GM03348 (cell line): ENCODE results near the gene GIMAP8.
"Not testable (repeated sequence)": the region's sequence is repeated elsewhere in the genome, so short reads cannot be mapped to it uniquely, and the experiment has no call there.

ENCODE experiments used
- DNase-seq: peaks from one replicate; pipeline ENCODE4 v3.0.0; 2012; ENCODE audit warnings: low spot score

Gene GIMAP8

DNA sequence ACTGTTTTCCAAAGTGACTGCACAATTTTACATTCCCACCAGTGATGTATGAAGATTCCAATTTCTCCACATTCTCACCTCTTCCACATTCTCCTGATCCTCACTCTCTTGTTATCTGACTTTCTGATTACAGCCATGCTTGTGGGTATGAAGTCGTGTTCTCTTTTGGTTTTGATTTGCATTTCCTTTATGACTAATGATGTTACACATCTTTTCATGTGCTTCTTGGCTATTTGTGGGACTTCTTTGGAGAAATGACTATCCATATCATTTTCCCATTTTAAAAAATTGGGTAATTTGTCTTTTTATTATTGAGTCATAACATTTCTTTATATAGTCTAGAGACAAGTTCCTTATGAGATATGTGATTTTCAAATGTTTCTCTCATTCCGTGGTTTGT, 10.5 kb upstream of the GIMAP8 start:
- no peak for DNase-seq

DNA sequence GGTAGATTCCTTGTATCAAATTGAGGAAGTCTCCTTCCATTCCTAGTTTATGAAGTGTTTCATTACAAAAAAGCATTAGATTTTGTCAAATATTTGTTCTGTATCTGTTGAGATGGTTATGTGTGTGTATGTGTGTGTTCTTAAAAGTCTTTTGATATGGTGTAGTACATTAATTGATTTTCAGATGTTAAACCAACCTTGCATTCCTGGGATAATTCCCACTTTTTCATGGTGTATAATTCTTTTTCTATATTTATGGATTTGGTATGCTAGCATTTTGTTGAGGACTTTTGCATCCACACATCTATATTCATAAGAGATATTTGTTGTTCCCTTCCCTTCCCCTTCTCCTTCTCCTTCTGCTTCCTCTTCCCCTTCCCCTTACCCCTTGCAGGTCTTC, 8.9 kb upstream of the GIMAP8 start:
- no peak for DNase-seq

DNA sequence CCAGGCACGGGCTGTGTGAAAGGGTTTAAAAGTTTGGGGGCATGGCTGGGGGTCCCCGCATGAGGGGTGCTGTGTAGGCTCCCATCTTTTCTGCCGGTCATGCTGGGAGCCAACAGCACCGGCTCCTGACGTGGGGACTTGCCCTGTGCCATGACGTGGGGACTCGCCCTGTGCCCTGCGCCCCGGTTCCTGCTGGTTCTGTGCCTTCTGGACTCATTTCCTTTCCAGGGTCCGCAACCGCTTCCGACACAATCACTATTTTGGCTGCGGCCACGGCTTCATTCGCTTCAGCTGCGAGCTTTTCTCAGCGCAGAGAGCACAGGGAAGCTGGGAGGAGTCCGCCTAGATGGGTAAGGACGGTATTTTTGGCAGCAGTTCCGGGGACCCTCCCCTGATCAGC, 7.6 kb upstream of the GIMAP8 start:
- no peak for DNase-seq

DNA sequence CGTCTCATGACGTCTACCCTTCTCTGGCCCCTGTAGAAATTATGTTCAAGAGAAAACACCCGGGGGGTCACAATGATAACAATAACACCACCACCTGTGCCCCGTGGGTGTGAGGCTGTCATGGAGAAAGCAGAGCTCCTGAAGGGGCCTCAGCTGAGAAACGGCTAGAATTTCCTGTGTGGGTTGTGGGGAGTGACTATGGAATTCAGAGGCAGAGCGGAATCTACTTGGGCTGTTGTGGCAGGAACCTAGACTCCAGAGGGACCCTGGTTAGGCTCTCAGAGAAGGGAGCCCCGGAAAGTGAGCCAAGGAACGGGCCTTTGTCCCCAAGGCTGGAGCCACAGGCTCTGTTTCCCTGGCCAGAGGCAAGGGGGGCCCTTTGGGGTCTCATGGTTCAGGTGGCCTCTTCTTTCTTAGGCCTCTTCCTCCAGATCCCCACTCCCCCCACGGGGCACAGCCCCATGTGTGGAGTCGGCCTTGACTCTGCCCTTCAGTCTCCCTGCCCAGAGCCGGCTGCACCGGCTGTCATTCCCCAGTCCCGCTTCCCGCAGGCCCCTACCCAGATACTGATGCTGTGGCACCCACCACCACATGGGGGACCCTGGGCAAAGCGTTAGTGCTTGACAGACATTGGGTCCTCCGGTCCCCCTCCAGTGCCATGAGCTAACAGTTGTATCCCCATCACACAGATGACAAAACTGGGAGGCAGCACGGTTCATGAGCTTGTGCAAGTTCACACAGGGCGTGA, 6.5 kb upstream of the GIMAP8 start:
- no peak for DNase-seq

DNA sequence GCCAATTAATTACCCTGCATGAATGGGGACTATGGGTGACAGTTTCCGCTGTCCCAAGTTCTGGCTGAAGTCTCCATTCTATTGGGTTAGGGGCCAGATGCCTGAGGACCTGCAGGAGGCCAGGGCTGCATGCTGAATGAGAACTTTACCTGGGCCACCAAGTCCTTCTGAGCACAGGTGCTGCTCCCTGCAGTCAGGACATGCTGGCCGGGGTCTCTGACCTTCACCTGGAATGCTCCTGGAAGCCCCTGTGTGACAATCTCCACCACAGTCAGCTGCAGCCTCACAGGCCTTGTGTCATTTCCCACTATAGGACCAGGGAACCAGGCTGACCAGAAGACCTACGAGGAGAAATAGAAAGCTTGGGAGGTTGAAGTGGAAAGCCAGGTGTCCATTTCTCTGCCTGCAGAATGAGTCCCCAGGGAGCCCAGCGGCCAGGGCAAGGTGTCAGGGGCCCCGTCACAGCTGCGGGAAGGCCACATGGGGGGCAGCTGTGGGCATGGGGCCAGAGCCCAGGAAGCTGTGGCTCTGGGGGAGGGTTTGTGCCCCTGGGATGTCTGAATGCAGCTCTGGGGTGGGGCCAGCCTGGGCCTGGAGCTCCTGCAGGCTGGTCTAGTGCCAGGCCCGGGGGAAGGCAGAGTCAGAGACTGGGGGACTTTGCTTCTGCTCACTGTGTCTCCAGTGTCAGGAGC, 5.6 kb upstream of the GIMAP8 start:
- no peak for DNase-seq

DNA sequence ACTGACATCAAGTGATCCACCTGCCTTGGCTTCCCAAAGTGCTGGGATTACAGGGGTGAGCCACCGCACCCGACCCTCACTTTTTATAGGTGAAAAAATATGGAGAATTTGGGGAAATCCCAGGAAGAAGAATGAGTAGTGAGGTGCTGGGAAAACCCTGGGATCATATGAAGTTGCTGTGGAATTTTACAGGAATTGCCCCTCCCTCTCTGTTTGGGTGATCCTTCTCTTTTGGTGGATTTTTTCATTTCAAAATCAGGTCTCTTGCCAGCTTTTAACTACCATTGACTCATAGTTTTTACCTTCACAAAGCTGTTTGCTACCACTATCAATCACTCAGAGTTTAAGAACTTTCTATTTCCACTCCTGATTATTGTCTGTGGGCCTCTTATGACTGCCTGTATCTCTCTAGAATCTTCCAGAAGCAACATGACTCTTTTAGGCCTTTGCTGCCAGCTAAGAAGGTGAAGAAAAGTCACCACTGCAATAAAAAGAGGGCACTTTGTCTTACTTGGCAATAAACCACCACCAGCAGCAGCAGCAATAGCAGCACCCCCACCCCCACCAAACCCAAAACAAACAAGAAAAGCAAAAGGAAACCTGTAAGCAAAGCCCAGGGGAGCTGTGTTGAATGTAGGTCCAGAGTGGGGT, 4.0 kb upstream of the GIMAP8 start:
- DNase-seq: no peak

DNA sequence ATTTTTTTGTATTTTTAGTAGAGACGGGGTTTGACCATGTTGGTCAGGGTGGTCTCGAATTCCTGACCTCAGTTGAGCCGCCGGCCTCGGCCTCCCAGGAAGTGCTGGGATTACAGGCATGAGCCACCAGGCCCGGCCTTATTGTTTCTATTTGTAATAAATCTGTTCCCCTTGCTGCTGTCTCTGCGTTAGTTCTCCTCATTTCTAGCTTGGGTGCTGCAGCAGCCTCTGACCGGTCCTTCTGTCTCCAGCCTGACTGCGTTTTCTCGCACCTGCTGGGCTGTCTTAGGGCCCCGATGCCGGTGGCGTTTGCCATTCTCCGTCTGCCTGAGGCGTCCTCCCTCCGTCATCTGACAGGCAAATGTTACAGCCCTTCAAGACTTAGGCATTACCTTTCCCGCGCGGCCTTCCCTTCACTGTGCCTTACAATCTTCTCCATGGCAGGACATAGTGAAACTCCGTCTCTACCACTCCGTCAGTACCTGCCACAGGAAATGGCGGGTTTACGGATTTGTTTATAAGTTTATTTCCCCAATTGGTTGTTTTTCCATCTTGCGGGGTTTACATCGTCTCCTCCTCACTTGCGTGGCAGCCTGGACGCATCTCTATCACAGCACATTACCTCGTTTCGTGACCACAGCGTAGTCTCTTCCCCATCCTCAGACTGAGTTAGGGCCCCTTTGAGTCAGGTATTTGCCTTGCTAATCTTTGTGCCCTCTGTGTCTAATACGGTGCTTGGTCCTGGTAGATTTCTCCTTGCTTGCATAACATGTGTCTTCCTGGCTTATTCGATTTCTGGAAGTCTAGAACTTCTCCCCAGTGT, 2.3 kb upstream of the GIMAP8 start:
- no peak for DNase-seq

DNA sequence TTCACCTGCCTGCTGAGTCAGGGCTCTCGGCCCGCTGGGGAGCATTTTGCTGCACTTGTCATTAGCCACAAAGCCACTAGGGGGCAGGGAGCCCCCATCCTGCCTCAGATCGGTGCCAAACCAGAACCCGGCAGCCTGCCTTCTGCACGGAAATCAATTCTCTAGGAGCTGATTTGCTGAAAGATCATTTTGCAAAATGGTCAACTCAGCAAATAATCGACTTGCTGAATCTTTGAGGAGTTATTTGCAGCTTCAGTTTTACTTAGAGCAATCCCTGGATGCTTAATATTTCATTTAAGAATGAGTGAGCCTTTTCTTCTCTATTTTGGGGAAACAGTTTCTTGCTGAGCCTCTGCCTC, 1.7 kb upstream of the GIMAP8 start:
- peak; percentile 89 for DNase-seq

DNA sequence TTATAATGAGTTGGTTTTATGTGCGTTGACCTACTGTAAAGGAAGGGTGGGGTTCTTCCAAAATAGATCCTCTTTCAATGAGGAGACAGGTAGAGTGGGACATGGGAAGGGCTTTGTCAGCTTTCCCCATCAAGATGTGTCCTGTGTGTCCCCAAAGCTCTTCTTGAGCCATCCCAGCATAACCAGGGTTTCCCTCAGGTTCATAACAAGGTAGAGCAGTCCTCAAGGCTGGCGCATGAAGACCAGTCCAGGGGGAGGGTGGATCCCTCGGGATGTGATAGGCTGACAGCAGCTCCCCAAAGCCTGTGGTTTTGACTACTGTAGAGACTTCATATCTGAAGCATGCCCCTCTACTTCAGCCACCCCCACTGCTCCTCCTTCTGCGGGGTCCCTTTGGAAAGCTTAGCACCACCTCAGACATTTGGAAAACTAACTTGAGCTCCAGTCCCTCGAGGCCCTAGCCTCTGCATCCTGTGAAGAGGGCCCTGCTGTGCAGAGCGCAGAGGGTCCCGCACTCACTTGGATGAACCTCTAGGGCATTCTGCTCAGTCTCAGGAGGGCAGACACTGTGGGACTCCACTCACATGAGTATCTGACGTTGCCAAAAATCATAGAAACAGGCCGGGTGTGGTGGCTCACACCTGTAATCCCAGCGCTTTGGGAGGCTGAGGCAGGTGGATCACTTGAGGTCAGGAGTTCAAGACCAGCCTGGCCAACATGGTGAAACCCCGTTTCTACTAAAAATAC, 1.1 kb upstream of the GIMAP8 start:
- DNase-seq: no peak

DNA sequence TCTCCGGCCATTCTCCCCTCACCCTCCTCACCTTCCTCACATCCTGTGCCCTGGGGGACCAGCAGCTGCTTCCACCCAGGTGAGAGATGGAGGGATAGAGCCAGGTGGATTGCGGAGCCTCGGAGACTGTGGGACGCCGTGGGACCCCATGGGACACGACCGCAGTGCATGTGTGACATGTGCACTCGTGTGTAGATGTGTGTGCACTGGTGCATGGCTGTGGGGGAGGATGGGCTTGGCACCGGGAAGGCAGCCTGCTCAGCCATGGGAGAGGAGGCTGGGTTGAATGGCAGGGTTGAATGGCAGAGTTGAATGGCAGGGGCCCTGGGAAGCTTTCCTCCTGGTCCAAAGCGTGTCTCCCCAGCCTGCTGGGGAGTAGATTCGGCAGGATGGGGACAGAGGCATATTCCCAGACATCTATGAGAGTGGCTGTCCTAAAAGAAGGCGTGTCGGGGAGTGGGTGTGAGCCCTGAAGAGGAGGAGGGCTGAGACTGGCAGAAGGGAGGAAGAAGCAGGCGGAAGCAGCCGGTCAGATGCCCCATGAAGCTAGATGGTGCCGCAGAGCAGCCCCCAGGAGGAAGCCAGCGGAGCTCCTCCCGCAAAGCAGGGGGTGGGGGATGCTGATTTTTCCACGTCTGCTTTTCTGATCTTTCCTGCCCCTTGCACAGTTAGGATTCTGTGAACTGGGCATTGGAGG, 815 bp downstream of the GIMAP8 start:
- no peak for DNase-seq

DNA sequence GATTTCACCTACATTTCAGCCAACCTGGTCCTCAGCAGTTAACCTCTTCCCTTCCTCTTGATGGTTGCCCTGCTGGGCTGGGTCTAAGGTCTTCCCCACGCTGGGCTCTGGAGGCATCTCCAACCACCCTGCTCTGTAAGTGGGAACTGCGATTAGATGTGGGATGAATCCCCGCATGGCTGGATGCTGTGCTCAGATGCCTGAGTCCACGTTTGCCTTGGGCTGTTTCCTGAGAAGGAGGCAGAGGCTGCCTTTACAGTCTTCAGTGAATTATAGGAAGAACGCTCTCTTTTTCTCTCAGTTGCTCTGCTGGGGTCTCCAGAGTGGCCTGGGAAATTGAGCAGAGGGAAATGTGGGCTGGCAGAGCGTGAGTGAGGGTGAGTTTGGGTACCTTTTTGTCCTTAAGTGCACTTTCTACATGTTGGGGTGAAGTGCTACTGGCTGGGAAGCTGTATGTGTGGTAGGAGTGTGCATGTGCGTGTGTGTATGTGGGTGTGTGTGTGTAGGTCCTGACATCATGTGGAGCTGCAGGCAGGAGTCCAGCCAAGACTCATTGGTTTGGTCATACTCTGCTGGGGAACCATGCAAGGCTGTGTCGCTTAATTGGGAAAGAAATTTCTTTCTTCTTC, 1.5 kb downstream of the GIMAP8 start:
- no peak for DNase-seq

DNA sequence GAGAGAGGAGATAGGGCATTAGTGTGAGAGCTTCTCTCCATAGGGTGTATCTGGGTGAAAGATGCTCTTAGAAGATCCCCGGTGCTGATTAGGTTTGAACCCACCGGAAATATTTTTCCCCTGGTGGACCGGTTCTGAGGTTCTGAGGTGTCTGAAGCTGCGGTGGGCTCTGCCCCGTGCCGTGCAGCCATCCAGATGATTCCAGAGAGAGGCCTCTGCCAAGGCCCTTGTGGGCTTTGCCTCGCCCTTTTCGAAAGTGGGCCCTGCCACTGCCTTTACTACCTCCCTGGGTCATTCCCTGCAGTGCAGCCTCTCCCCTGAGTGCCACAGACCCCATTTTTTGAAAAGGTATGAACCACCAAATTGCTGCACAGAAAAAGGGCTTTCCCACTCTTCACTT, 2.8 kb downstream of the GIMAP8 start:
- no peak for DNase-seq

DNA sequence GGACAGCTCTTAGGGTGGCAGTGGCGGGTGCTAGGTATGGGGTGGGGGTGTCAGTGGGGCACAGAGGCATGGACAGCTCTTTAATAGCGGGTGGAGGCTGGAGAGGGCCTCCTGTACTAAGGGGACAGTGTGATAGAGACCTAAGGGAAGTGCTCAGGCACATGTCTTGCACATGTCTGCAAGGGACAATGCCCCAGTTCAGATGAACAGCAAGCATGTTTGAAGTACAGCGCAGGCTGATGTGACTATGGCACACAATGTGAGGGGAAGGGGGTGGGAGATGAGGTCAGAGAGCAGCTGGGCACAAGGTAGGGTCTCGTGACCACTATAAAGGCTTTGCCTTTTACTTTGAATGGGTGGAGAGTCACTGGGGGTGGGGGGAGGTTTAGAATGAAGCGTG, 3.5 kb downstream of the GIMAP8 start:
- no peak for DNase-seq

DNA sequence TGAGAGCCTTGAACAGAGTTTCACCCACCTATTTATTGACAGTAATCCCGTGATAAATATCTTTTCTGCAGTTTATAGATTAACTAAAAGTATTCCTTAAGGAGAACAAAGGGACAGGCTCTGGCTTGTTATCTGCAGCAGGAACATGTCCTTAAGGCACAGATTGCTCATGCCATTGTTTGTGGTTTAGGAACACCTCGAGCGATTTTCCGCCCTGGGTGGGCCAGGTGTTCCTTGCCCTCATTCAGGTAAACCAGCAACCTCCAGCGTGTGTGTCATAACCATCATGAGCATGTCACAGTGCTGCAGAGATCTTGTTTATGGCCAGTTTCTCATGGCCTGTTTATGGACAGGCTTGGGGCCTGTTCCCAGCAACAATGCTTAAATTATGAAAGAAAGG, 6.6 kb downstream of the GIMAP8 start:
- DNase-seq: not testable (repeated sequence)

DNA sequence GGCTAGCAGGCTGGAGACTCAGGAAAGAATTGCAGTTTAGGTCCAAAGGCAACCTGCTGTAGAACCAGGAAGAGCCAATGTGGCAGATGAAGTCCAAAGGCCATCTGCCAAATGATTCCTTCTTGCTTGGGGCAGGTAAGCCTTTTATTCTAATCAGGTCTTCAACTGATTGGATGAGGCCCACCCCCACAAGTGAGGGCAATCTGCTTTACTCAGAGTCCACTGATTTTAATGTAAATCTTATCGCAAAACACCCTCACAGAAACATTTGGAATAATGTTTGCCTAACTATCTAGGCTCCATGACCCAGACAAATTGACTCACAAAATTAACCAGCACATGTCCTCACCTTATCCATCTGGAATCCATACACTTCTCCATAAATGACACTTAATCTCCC, 7.8 kb downstream of the GIMAP8 start:
- DNase-seq: no peak

DNA sequence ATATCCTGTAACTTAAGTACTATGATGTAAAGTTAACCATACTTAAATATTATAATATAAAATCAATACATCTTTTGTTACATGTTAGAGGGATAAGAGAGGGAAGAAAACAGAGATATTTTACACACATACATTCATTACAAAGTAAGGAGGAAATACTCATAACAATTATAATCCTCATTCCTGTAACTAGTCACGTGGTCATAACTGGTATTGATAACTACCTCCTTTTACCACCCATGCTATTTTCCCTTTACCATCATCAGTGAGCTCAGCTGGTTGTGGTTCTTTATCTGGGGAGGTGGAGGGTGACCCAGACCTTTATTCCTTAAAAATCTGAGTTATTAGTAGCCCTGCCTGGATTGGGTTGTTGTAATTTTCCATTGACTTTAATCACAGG, 8.3 kb downstream of the GIMAP8 start:
- no peak for DNase-seq

DNA sequence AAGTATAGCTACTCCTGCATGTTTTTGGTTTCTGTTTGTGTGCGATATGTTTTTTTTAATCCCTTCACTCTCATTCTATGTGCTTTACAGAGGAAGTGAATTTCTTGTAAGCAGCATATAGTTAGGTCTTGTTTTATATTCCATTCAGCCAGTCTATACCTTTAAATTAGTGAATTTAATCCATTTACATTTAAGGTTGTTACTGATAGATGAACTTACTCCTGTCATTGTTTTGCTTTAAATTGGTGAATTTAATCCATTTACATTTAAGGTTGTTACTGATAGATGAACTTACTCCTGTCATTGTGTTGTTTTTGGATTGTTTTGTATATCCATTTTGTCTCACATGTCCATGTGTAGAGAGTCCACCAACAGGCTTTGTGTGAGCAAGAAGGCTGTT, 11.1 kb downstream of the GIMAP8 start:
- DNase-seq: no peak

DNA sequence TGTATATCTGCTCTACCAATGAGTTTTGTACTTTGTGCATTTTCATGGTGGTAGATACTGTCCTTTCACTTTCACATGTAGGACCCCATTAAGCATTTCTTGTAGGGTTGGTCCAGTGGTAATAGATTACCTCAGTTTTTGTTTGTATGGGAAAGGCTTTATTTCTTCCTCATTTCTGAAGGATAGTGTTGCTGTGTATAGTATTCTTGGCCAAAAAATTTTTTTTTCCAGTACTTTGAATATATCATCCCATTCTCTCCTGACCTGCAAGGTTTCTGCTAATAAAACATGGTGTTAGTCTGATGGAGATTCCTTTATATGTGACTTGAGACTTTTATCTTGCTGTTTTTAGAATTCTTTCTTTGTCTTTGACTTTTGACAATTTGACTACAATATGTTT, 12.0 kb downstream of the GIMAP8 start:
- DNase-seq: no peak

DNA sequence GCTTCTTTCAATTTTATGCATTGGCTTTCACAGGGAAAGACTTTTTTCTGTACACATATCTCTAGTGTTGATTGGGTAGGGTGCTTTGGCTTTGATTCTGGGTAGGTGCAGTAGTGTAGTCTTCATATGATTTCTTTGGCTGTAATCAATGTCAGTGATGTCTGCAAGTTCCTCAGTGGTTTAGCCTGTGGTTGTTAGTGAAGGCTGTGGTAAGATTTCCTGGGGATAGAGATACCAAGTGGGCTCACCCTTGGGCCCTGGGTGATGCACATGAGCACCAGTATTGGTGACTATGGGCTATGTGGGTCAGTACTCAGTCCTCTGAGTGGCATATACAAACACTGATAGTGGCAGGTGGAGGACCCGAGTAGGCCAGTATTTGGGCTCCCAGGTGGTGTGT, 13.0 kb downstream of the GIMAP8 start:
- no peak for DNase-seq

DNA sequence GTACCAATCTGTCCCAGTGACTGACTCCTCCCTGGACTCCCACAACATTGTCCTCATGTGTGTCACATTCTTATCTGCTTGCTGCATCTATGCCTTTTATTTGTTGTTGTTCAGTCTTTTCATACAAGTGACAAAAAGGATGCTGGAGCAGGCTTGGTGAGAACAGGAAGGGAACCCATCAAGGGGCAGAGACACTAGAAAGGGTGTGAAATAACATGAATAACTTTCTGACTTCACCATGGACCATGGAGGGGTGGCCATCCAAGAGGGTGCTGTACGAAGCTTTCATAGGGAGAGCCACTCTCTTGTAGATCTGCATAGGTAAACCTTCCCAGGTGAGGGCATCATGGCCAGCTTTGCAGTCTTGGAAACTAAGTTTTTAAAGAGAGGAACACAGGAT, 14.5 kb downstream of the GIMAP8 start:
- DNase-seq: no peak

DNA sequence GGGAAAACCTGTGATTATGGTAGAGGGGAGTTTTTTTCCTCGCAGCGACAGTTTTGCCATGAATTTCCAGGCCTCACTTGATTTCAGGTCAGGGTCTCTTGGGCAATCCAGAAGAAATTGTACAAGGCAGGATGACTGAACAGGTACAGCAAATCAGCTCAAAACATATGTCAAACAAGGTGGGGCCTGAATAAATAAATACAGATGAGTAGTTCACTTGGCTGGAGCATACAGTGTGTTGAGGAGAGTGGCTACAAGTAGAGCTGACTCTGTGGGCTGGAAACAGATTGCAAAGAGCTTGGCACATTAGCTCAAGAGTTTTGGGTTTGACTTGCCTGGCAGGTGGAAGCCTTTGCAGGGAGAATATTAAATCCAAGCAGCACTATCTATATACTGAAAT, 15.0 kb downstream of the GIMAP8 start:
- DNase-seq: no peak
